Measurements from ENCODE around the gene GALNT2. TPM values are rescaled to one million over a fixed set of nuclear protein-coding genes. Genes with fewer than 3 reads are reported as not detected.

The GALNT2 gene
- polyA plus RNA-seq, 3 donors: 19.6 to 25.6 (median 23.4) TPM

GRCh38 chr1:230065161-230065560 lies 1.9 kb upstream of the GALNT2 start:
- H3K79me2 ChIP-seq (ENCODE audit: insufficient read depth, low read length): peaks cover 29% of the 10 kb centered on the region
- no CpG with 5 or more reads among the region's 2 CpGs for WGBS (ENCODE audit: insufficient coverage)
- H3K4me2 ChIP-seq (replicated peaks; ENCODE audit: extremely low read depth, low read length, poor library complexity, severe bottlenecking): no peak overlapping the region
- H3K4me3 Mint-ChIP-seq: no peak overlapping the region
- H3K9me3 Mint-ChIP-seq: peaks cover 2 to 11% (median 5%) of the 10 kb centered on the region in 7 donors
- intact Hi-C loops (cut with micrococcal nuclease): loop anchor here (5.0 to 10.0 kb wide), 5 partner anchors 33 to 440 kb away; partner anchors contain the start of genes TAF5L (in 2 of the 2) and URB2 (in 2 of the 2)
- H3K4me1 ChIP-seq (ENCODE audit: control insufficient read depth in 1 of 2, insufficient read depth in 2 of 2, low read length in 2 of 2): peaks cover 24 to 31% of the 10 kb centered on the region in 2 donors
- peaks cover 3 to 4% of the 10 kb centered on the region in 2 donors for H3K36me3 Mint-ChIP-seq
- H3K36me3 ChIP-seq (replicated peaks in 1 of 2; ENCODE audit: control insufficient read depth in 1 of 2, insufficient read depth in 2 of 2, low read length in 2 of 2): no peaks in the 10 kb centered on the region
- peaks cover 1 to 2% (median 1%) of the 10 kb centered on the region in 3 donors for H3K27me3 Mint-ChIP-seq (ENCODE audit: low read depth in 3 of 3)
- H3K9ac ChIP-seq (ENCODE audit: insufficient read depth, low read length, poor library complexity, severe bottlenecking): no peak overlapping the region
- H4K20me1 ChIP-seq (ENCODE audit: insufficient read depth, low read length): peaks cover 25% of the 10 kb centered on the region
- TF ChIP-seq, protein P1, sequence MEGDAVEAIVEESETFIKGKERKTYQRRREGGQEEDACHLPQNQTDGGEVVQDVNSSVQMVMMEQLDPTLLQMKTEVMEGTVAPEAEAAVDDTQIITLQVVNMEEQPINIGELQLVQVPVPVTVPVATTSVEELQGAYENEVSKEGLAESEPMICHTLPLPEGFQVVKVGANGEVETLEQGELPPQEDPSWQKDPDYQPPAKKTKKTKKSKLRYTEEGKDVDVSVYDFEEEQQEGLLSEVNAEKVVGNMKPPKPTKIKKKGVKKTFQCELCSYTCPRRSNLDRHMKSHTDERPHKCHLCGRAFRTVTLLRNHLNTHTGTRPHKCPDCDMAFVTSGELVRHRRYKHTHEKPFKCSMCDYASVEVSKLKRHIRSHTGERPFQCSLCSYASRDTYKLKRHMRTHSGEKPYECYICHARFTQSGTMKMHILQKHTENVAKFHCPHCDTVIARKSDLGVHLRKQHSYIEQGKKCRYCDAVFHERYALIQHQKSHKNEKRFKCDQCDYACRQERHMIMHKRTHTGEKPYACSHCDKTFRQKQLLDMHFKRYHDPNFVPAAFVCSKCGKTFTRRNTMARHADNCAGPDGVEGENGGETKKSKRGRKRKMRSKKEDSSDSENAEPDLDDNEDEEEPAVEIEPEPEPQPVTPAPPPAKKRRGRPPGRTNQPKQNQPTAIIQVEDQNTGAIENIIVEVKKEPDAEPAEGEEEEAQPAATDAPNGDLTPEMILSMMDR (IDR thresholded peaks at IDR 0.05): no peak
- no peak overlapping the region for H3K4me3 ChIP-seq (replicated peaks in 1 of 3; ENCODE audit: low read depth in 2 of 3, low read length in 3 of 3)
- H3K27me3 ChIP-seq (ENCODE audit: control insufficient read depth in 2 of 2, insufficient read depth in 2 of 2, low read length in 2 of 2): no peaks in the 10 kb centered on the region
- DNase-seq: no peak
- H2AFZ ChIP-seq (ENCODE audit: insufficient read depth, low read depth, low read length, poor library complexity, severe bottlenecking): no peak overlapping the region
- H3K27ac ChIP-seq (ENCODE audit: low read depth in 1 of 2, low read length in 2 of 2): no peak overlapping the region
- peak overlapping the region in 1 of 7 donors; percentile 0 for H3K27ac Mint-ChIP-seq
- no peaks in the 10 kb centered on the region for H3K9me3 ChIP-seq (replicated peaks in 1 of 2; ENCODE audit: control insufficient read depth in 1 of 2, insufficient read depth in 1 of 2, low read length in 2 of 2)
- H3K4me1 Mint-ChIP-seq: peaks cover 40% of the 10 kb centered on the region

DNA sequence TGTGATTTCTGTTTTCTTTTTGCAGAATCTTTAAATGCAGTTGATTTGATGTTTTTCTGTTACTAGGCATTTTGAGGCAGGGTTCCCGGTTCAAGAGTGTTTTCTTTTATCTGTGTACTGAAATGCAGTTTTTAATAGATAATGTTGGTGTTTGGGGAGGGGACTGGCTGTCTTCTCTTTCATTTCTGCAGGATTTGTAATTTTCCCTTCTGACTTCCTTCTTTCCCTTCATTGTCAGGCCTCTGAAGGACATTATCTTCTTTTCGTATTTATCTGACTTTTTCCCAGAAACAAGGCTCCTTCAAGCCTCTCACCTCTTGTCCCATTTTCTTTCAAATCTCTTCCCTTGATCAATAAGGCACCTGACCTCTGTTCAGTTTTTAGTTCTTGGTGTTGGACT lies 1.5 kb upstream of the GALNT2 start:
- Mint-ChIP-seq H3K4me1 (peaks cover 43% of the 10 kb centered on the region), H3K27ac (peak overlapping the region in 4 of 7 donors; percentile 13 to 96 (median 87)), H3K27me3 (ENCODE audit: low read depth in 3 of 3) (peaks cover 1 to 3% (median 2%) of the 10 kb centered on the region in 3 donors), H3K4me3 (no peak overlapping the region), H3K36me3 (peaks cover 3 to 6% of the 10 kb centered on the region in 2 donors), H3K9me3 (peaks cover 2 to 10% (median 5%) of the 10 kb centered on the region in 7 donors)
- 100% methylated on average over 1 of the region's 2 CpGs for WGBS (ENCODE audit: insufficient coverage)
- H4K20me1 ChIP-seq (ENCODE audit: insufficient read depth, low read length): peaks cover 29% of the 10 kb centered on the region
- H3K27ac ChIP-seq (ENCODE audit: low read depth in 1 of 2, low read length in 2 of 2): peak overlapping the region in 1 of 2 donors; percentile 79
- H3K79me2 ChIP-seq (ENCODE audit: insufficient read depth, low read length): peaks cover 33% of the 10 kb centered on the region
- H2AFZ ChIP-seq (ENCODE audit: insufficient read depth, low read depth, low read length, poor library complexity, severe bottlenecking): peak overlapping the region; percentile 88
- DNase-seq: no peak
- no peak overlapping the region for H3K4me2 ChIP-seq (replicated peaks; ENCODE audit: extremely low read depth, low read length, poor library complexity, severe bottlenecking)
- H3K4me1 ChIP-seq (ENCODE audit: control insufficient read depth in 1 of 2, insufficient read depth in 2 of 2, low read length in 2 of 2): peaks cover 24 to 31% of the 10 kb centered on the region in 2 donors
- no peak overlapping the region for H3K9ac ChIP-seq (ENCODE audit: insufficient read depth, low read length, poor library complexity, severe bottlenecking)
- H3K9me3 ChIP-seq (replicated peaks in 1 of 2; ENCODE audit: control insufficient read depth in 1 of 2, insufficient read depth in 1 of 2, low read length in 2 of 2): no peaks in the 10 kb centered on the region
- peak overlapping the region in 1 of 3 experiments; percentile 88 for H3K4me3 ChIP-seq (replicated peaks in 1 of 3; ENCODE audit: low read depth in 2 of 3, low read length in 3 of 3)
- no peaks in the 10 kb centered on the region for H3K27me3 ChIP-seq (ENCODE audit: control insufficient read depth in 2 of 2, insufficient read depth in 2 of 2, low read length in 2 of 2)
- H3K36me3 ChIP-seq (replicated peaks in 1 of 2; ENCODE audit: control insufficient read depth in 1 of 2, insufficient read depth in 2 of 2, low read length in 2 of 2): no peaks in the 10 kb centered on the region
- TF ChIP-seq, protein P1 (IDR thresholded peaks at IDR 0.05): no peak
- intact Hi-C loops (cut with micrococcal nuclease): loop anchor here (5.0 to 10.0 kb wide), 5 partner anchors 33 to 441 kb away; partner anchors contain the start of genes TAF5L (in 2 of the 2) and URB2 (in 2 of the 2)

Measured in CD14-positive monocyte (primary cell).